HG03025 (cell line): ENCODE results near the gene THAP4.

Experiments used
- ATAC-seq: cut with Tn5 transposase; IDR thresholded peaks from one replicate; pipeline ENCODE4 v1.9.1; 2021; ENCODE audit warnings: mild to moderate bottlenecking, moderate library complexity; ENCODE audit not compliant: unreplicated experiment, low FRiP score

Gene THAP4

GRCh38 chr2:241553512-241553830, 83.5 kb downstream of the THAP4 start:
- no peak for ATAC-seq

DNA sequence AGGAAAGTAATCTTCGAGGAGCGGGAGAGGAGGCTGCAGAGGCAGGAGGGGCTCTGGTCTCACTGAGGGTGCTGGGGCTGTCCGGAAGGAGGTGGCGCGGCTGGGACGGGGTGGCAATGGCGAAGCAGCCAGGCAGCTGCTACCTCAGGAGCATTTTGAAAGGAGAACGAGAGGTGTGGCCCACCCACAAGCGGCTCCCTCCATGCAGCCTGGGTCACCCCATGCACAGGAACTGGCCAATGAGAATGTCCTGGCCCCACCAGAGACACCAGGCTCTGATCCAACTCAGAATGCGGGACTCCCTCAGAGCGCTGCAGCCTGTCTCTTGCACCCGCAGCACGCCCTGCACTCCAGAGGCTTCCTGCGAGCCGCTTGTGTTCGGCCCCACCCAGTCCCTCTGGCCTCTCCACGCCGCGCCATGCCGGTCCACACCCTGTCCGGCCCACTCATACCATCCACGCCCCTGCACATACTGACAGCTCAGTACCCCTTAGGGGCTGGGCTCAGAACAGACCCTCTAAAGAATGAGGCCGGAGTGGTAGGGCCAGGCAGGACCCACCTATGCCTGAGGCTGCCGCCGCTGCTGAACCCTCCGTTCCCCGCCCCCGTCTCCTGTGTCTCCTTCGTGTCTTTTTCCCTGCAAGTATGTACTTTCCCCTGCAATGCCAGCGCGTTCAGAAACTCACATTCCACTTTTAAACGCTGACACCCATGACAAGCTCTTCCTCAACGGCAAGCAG, 84.8 kb downstream of the THAP4 start:
- no peak for ATAC-seq

- ATAC-seq: no peak
Observed at GRCh38 chr2:241551599-241551997, 85.4 kb downstream of the THAP4 start.

- no peak for ATAC-seq
Observed at GRCh38 chr2:241550616-241551580, 86.1 kb downstream of the THAP4 start.

DNA sequence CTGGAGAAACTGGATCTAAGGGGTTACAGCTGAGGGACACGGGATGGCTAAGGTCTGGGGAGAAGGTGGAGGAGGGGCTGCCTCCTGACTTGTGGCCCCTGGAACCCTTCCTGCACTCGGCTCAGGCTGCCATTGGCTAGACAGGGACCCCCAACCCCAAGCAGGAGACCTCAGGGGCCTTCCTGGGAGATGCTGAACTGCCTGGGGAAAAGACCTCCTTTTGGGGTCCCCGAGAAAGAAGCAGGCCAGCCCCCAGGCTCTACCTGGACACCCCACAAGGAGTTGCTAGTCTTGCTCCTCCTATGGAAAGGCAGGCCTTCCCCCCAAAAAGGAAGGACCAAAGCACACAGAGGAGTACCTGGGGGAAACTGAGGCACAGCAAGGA, 88.5 kb downstream of the THAP4 start:
- ATAC-seq: no peak

- no peak for ATAC-seq
Observed at GRCh38 chr2:241547781-241548450, 89.0 kb downstream of the THAP4 start.

DNA sequence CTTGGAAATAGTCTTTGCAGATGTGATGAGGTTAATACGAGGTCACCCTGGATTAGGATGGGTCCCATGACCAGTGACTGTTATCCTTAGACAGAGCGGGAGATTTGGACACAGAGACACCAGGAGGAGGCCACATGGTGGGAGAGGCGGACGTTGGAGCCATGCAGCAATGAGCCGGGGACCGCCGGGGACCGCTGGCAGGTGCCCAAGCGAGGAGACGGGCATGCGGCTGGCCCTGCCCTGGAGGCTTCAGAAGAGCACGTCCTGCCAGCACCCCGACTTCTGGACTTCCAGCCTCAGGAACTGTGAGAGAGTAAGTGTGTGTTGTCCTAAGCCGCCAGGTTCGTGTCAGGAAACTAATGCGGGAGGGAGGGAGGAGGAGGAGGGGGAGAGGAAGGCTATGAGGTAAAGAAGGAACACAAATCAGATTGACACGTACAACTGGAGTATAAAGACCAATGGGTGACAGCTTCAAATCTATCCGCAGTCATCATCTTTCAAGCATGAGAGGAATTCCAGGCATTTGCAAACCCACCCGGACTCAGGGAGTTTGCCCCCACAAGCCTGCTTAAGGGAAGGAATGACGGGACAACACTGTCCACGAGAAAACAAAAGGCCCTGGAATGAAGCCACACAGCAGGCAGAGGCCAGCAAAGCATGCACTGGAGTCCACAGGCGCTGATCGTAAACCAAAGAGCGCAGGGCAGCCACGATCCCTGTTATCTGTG, 90.0 kb downstream of the THAP4 start:
- no peak for ATAC-seq

DNA sequence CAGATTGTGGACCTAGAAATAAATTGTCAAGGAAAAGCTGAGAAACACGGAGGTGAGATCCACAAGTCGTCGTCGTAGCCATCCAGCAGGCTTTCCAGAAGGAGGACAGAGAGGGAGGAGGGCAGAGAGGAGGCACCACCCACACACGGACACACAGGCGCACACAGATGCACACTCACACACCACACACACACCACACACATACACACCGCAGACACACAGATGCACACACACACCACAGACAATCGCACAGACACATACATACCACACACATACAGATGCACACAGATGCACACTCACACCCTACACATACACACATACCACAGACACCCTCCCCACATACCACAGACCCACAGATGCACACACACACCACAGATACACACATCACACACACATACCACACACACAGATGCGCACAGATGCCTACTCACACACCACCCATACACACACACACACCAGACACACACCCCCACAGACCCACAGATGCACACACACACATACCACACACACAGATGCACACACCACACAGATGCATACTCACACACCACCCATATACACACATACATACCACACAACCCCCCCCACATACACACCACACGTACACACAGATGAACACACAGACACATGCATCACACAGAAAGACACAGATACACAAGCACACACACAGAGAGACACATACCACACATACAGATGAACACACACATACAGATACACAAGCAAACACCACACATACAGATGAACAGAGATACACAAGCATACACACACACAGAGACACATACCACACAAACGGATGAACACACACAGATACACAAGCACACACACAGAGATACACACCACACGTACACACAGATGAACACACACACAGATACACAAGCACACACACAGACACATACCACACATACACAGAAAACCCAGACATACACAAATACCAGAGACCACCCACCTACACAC, 91.2 kb downstream of the THAP4 start:
- no peak for ATAC-seq

- no peak for ATAC-seq
Observed at GRCh38 chr2:241545106-241545505, 91.9 kb downstream of the THAP4 start.

- no peak for ATAC-seq
Observed at GRCh38 chr2:241542278-241542605, 94.7 kb downstream of the THAP4 start.

DNA sequence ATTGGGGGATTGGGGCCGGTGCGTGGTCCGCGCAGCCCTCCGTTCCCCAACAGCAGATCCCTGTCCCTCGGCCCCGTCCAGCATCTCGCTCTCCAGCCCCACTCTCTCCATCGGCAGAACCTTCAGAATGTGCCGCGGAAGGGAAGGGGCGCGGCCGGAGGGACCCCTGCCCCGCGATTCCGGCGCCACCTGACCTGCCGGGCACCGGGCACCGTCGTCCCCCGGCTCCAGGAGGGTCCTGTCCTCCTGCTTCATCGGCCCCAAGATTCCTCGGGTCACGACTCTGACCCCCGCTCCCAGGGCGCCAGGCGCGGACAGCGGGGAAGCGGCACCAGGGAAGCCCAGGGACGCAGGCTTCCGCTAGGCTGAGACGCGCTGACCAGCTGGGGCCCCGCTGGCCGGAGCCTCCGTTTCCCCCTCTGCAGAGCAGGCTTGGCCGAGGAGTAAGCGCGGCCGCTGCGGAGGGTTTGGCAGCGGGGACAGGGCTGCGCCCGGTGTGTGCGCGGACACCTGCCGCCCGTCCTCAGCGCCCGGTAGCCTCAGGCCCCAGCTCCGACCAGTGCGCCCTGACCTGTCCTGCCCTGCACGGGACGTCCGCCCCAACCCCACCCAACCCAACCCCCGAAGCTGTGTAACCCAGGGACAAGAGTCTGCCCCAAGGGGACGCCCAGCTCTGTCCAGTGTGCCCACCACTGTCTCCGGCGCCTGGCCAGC, 95.2 kb downstream of the THAP4 start:
- ATAC-seq: no peak

DNA sequence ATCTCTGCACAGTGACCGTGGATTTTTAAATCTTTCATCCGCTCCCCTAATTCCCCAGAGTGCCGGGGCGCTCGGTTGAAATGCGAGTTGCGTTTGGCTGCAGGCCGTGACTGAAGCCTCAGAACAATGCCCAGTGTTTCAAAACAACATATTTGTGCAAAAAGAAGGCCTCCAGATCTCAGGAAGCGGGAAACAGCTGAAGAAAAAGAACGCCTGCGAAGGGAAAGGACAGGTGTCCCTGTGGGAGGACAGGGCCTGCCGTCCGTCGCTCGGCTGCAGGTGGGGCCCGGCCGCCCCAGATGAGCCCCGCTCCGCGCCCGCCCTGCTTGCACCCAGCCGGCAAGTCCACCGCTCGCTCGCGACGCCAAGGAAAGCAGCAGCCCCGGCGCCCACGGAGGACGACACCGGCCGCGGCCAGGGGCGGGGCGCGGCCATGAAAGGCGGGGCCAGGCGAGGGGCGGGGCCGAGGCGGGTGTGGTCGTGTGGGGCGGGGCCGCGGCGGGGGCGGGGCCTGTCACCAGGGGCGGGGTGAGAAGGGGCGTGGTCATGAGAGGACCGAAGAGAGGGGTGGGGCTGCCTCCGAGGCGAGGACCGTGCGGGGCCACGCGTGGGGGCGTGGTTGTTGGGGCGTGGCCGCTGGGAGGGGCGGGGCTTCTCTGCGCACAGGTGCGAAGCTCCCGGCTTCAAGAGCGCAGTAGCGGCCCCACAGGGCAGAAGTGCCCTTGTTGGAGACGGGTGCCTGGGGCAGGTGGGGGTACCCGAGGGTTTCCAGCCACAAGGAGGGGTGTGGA, 96.0 kb downstream of the THAP4 start:
- ATAC-seq: no peak

DNA sequence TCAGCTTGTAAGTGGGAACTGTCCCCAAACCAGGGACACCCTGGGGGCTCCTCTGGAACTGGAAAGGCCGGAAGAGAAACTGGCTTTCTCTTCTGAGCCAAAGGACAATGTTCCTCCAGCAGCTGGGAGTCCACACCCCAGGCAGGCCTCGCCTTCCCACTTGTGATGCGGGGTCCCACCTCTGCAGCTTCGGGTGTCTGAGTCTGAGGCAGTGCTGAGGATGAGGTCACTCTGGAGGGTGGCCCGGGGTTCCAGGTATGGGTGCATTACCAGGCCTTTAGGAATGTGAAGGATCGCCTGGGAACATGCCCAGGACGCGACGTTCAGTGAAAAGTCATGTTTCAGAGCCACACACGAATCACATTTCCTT, 96.6 kb downstream of the THAP4 start:
- no peak for ATAC-seq

- ATAC-seq: no peak
Observed at GRCh38 chr2:241539616-241540374, 97.2 kb downstream of the THAP4 start.

DNA sequence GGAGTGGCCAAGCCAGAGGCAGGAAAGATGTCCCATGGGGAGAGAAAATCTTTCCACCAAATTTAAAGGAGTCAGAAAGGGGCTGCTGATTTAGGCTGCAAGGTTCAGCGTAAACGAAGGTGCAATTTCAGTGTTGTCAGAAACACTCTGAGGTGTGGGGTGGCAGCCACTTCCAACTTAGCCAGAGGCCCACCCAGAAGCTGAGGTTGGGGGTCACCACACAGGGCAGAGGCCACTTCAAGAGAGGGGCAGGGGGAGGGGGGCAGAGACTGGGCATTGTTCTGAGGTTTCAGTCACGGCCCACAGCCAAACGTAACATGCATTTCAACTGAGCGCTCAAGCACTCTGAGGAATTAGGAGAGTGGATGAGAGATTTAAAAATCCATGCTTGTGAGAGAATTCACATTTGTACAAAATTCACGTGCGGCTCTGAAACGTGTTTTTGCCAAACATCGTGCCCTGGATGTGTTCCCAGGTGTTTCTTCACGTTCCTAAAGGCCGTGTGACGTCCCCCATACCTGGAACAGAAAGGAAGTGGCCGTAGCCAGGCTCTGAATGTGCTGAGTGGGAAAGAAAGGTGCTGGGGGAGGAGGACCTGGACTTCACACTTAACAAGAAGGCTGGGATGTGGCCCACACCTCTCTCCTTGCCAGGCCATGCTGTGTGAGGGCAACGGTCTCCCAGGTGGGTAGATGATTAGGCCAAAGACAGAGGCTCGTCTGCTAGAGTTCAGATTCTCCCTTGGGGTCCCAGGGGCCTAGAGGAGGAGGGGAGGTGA, 97.9 kb downstream of the THAP4 start:
- ATAC-seq: no peak

- no peak for ATAC-seq
Observed at GRCh38 chr2:241535871-241536655, 100.9 kb downstream of the THAP4 start.
